Kasumi-1 (cell line): ENCODE results near the gene ABCC3.
"Not testable (repeated sequence)": the region's sequence is repeated elsewhere in the genome, so short reads cannot be mapped to it uniquely, and the experiment has no call there.

ENCODE experiments used
- DNase-seq, 2 experiments: peaks; one replicate each; lab custom pipeline; 2025; lab: John Stamatoyannopoulos, UW

Gene ABCC3

DNA sequence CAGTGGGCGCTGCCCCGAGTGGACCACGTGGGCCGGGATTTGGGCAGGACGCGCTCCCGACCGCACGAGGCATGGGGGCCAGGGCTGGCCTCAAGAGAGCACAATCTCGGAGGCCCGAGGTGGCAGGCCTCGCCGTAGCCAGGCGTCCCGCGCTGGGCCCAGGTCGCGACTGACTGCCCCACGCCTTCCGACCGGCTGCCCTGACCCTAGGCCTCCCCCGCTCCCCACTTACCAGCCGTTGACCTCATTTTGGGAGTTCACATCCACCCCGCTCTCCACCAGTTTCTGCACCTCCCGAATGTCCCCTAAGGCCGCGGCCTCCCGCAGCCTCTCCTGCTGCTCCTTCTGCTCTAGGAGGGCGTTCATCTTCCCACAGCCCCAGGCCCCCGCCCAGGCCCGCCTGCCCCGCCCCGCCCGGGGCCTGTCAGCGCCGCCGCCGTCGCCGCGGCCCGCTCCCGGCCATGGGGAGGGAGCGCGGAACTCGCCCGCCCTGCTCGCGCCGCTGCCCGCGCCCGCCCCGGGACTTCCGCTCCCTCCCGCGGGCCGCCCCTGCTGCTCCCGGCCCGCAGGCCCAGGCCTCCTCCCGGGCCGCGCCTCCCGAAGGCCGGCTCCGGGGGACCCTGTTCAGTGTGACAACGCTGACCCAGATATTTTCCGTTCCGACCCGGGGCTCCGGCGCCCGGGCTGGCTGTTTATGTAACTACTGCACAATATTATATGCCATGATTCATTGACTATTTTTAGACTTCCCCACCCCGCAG lies 72.8 kb downstream of the ABCC3 start, which contains the start of gene ANKRD40:
Gene ANKRD40, minus strand, starts transcription at position 626 of the 761 bp plus-strand sequence. Its CDS starts 260 bp downstream, at position 366.
- DNase-seq: peak; percentile 97 to 98

- peak; percentile 66 to 70 for DNase-seq
Measured at GRCh38 chr17:50708050-50709000, 73.6 kb downstream of the ABCC3 start.

DNA sequence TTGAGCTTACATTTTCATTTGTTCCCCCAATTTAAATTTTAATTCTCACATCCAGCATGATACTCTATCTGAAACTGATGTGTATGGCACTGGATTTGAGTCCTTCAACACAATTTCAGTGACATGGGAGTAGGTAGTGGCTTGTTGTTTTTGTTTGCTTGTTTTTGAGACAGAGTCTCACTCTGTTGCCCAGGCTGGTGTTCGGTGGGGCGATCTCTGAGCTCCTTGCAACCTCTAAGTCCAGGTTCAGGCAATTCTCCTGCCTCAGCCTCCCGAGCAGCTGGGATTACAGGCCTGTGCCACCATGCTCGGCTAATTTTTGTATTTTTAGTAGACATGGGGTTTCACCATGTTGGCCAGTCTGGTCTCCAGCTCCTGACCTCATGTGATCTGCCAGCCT lies 74.4 kb downstream of the ABCC3 start:
- DNase-seq: not testable (repeated sequence)

DNA sequence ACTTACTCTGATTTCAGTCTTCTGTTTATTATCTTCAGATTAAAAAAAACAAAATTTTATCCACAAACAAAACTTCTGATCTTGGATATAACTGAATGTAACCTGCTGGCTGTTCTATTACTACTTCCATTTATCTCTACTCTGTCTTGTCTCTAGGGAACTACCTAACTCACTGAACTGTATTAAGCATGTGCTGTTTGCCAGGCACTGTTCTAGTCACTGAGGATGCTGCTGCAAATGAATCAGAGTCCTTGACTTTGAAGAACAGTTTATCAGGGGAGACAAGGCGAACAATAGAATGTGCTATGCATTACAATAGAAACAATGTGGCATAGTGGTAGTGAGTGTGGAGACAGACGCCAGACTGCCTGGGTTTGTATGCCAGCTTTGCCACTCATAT lies 75.3 kb downstream of the ABCC3 start:
- no peak for DNase-seq

GRCh38 chr17:50710650-50711049 lies 76.0 kb downstream of the ABCC3 start:
- DNase-seq: no peak

DNA sequence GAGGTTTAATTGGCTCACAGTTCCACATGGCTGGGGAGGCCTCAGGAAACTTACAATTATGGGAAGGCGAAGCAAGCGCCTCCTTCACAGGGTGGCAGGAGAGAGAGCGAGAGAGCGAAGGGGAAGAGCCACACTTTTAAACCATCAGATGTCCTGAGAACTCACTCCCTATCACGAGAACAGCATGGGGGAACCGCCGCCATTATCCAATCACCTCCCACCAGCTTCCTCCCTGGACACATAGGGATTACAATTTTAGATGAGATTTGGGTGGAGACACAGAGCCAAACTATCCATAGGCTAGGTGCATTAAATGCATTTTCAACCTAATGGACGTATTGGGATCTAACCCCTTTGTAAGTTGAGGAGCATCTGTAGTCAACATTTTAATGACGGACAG lies 78.0 kb downstream of the ABCC3 start:
- DNase-seq: no peak

DNA sequence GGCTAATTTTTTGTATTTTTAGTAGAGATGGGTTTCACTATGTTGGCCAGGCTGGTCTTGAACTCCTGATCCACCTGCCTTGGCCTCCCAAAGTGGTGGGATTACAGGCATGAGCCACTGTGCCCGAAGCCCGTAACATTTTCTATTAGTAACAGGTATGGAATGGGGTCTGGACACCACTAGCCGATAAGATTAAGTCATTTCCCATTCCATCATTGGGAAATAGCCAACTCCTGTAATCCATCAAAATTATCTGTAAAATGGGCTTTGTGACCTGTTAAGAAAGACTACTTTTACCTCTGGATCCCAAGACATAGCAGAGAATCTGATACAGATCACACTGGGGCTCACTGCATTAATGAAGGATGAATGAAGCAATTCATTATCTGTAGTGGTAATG lies 80.8 kb downstream of the ABCC3 start:
- no peak for DNase-seq

DNA sequence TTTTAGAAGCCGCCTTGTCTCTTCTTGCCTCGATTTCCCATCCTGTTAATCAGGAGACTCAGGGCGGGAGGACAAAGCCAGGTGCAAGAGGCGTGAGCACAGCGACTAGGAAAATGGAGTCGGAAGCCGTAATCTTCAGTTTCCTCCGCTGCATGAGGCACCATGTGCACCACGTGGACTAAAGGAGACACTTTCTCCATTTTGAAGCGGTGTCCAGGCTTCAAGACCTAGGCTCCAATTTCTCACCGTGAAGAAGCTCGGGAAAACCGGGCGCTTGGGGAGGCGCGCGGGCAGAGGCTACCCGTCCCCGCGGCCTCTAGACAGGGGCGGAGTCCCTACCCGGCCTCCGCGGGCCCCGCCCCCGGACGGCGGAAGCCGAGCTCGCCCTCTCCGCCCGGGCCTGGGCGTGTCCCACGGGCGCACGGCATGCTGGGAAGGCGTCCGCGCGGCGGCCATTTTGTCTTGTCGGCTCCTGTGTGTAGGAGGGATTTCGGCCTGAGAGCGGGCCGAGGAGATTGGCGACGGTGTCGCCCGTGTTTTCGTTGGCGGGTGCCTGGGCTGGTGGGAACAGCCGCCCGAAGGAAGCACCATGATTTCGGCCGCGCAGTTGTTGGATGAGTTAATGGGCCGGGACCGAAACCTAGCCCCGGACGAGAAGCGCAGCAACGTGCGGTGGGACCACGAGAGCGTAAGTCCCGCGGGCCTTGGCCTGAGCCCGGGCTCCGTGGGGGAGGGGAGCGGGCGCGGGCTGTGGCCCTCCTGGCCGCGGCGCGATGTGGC lies 84.7 kb downstream of the ABCC3 start, which contains the start of gene LUC7L3:
Gene LUC7L3, plus strand, starts transcription at position 460 of the 780 bp plus-strand sequence. Its CDS starts 130 bp downstream, at position 590.
- peak; percentile 94 to 97 for DNase-seq

- DNase-seq: peak in 1 of 2 experiments; percentile 60
Measured at GRCh38 chr17:50719924-50720794, 85.5 kb downstream of the ABCC3 start.

- peak; percentile 22 to 55 for DNase-seq
Measured at GRCh38 chr17:50721194-50722010, 86.7 kb downstream of the ABCC3 start.

DNA sequence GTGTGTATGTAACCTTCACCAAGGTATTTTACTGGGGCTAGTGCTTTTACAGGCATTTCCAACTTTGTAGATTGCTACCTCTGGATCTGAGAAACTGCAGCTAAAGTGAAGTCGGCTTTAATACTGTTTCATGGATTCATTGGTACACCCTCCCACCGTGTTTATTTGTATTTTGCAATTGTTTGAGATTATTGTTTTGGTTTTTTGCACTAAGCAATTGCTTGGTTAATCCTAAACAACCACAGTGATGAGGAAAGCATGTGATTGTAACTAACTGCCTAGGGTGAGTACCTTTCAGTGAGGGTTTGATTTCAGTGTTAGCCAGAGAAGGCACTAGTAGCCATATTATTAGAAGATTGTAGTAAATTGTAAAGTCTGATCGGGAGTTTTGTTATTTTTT lies 88.1 kb downstream of the ABCC3 start:
- DNase-seq: no peak

- not testable (repeated sequence) for DNase-seq
Measured at GRCh38 chr17:50724622-50725021, 89.9 kb downstream of the ABCC3 start.

DNA sequence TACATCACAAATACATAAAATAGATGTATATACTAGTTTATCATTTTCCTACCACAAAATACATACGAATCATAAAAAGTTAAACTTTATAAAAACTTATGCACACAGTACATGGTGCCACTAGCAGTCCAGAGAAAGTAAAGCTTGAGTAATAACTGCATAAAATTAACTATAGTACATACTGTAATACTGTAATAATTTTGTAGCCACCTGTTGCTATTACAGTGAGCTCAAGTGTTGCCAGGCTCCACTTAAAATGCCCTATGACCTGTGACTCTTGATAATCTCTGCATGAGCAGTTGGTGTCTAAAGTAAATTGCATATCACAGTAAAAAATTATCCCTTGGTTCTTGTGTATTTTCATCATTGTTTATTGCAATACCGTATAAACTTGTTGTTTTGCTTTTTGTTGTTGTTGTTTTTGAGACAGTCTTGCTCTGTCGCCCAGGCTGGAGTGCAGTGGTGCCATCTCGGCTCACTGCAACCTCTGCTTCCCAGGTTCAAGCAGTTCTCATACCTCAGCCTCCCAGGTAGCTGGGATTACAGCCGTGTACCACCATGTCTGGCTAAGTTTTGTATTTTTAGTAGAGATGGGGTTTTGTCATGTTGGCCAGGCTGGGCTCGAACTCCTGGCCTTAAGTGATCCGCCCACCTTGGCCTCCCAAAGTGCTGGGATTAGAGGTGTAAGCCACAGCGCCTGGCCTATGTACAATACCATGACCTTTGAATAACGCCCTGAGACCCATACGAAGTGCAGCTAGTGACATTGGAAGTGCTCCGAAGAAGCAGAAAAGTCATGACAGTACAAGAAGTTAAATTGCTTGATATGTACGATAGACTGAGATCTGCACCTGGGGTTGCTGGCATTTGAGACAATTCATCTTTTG lies 91.3 kb downstream of the ABCC3 start:
- DNase-seq: no peak

DNA sequence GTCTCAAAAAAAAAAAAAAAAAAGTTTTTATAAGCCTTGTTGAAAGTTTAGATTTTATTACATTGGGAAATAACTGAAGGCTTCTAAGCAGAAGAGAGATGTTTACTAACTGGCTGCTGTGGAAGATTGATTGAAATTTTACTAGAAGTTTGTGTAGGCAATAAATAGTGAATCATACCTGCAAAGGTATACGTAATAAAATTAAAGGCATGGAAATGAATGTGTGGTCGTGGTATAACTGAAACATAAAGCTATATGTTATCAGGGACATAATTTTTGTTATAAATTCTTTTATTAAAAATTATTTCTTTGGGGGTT lies 93.4 kb downstream of the ABCC3 start:
- no peak for DNase-seq

DNA sequence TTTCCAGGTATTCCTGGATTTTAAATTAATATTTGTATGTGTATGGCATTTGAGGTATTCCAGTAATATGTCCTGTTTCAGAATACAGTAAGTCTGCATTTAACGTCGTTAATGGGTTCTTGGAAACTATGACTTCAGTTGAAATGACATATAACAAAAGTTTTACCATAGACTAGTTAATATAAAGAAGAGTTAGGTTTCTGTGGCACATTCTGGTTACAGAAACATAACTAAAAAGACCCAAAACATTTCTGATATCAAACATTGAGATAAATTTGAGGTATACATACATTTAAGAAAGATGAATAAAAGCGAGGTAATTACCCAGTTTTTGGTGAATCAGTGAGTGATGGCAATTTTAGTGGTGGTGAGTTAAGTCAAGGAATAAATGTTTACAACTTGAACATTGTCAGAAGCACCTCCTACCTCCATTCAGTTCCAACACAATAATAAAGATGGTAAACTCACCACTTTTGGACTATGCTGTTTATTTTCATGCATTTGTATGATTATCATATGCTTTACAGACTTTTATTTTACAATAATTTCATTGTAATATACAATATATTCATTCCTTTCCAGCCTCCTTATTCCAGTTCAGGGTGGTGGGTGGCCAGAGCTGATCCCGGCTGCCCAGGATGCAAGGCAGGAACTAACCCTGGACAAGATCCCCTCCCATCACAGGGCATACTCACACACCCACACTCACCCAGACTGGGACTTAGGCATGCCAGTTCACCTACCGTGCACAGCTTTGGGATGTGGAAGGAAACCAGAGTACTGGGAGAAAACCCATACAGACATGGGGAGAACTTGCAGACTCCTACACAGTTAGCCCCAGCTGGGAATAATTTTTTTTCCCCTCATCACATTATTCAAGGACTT lies 94.4 kb downstream of the ABCC3 start:
- no peak for DNase-seq

DNA sequence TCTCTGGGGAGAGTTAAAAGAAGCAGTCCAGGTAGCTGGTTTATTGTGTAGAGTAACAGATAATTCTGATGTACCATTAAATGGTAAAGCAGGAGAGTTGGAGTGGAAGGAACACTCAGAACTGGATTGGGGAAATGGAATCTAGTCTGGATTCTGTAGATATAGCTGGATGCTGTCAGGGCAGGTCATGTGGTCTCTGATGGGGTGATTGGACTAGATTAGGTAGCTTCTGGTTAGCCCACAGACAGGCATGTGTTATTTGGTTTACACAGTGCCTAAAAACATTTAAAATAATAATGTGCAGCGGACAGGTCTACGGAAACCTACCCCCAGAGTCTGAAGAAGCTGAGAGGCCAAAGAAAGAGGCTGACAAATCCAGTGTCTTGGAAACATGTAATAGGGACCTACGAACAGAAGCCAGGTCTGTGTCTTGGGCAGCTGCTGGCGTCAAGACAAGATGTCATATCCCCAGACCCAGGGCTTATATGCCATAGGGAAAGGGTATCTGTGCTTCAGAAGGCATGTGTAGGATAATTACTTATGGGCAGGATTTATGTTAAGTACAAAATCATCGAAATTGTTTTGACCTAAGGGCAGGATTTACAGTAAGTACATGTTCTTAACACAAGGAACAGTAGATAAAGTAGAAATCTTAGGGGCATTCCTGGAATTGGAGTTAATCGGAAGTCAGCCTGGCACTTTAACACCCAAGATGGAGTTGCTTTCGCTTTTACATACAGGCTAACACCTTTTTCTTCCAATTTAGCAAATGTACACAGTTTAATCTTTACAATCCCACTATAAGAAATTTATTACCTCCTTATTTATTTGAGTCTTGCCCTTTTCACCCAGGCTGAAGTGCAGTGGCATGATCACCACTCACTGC lies 97.1 kb downstream of the ABCC3 start:
- DNase-seq: no peak

- DNase-seq: no peak
Measured at GRCh38 chr17:50735287-50735686, 100.6 kb downstream of the ABCC3 start.
